Measurements from ENCODE around the gene PPM1D.
"Not testable (repeated sequence)": the region's sequence is repeated elsewhere in the genome, so short reads cannot be mapped to it uniquely, and the experiment has no call there.

The PPM1D gene

GRCh38 chr17:60664022-60664421 is 64.0 kb downstream of the PPM1D start:
- in situ Hi-C loops (cut with MboI; ENCODE audit: low sequenced_read_pairs): no loop called here

DNA sequence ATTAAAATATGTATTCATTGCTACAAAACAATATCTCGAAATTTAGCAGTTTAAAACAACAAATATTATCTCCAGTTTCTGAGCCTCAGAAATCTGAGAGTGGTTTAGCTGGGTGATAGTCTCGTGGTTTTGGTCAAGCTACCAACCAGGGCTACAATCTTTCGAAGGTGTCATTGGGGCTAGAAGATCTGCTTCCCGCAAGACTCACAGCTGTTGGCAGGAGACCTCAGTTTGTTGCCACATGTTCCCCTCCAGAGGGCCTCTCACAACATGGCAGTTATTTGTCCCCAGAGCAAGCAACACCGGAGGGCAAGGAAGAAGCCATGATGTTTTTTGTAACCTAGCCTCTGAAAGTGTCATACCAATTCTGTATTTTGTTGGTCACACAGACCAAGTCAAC is 65.6 kb downstream of the PPM1D start:
- in situ Hi-C loops (cut with MboI; ENCODE audit: low sequenced_read_pairs): no loop called here

GRCh38 chr17:60668741-60669140 is 68.7 kb downstream of the PPM1D start:
- in situ Hi-C loops (cut with MboI; ENCODE audit: low sequenced_read_pairs): not testable (repeated sequence)

GRCh38 chr17:60671482-60671881 is 71.5 kb downstream of the PPM1D start:
- in situ Hi-C loops (cut with MboI; ENCODE audit: low sequenced_read_pairs): no loop called here

DNA sequence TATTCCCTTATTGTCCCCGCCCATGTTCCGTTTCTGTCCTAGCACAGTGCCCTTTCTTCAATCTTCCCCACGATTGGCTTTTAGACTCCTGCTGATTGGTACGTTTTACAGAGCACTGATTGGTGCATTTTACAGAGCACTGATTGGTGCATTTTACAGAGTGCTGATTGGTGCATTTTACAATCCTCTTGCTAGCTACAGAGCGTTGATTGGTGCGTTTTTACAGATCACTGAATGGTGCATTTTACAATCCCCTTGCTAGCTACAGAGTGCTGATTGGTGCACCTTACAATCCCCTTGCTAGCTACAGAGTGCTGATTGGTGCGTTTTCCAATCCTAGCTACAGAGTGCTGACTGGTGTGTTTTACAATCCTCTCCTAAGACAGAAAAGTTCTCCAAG is 74.6 kb downstream of the PPM1D start:
- in situ Hi-C loops (cut with MboI; ENCODE audit: low sequenced_read_pairs): not testable (repeated sequence)

GRCh38 chr17:60675997-60676396 is 76.0 kb downstream of the PPM1D start:
- in situ Hi-C loops (cut with MboI; ENCODE audit: low sequenced_read_pairs): no loop called here

DNA sequence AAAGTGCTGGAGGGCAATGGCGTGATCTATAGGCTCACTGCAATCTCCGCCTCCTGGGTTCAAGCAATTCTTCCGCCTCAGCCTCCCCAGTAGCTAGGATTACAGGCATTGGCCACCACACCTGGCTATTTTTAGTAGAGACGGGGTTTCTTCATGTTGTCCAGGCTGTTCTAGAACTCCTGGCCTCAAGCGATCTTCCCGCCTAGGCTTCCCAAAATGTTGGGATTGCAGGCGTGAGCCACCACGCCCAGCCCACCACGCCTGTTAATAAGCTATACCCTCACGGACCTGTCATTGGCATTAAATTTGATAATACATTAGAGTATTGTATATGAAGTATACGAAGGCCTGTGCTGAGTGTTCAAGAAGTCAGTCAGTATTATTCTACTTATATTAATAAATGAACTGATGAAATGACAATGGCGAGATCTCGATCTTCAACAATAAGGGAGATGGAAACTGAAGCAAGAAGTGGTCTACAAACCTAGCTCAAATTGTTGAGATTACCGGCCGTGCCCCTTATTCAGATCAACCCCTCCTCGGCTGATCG is 76.8 kb downstream of the PPM1D start:
- in situ Hi-C loops (cut with MboI; ENCODE audit: low sequenced_read_pairs): no loop called here

DNA sequence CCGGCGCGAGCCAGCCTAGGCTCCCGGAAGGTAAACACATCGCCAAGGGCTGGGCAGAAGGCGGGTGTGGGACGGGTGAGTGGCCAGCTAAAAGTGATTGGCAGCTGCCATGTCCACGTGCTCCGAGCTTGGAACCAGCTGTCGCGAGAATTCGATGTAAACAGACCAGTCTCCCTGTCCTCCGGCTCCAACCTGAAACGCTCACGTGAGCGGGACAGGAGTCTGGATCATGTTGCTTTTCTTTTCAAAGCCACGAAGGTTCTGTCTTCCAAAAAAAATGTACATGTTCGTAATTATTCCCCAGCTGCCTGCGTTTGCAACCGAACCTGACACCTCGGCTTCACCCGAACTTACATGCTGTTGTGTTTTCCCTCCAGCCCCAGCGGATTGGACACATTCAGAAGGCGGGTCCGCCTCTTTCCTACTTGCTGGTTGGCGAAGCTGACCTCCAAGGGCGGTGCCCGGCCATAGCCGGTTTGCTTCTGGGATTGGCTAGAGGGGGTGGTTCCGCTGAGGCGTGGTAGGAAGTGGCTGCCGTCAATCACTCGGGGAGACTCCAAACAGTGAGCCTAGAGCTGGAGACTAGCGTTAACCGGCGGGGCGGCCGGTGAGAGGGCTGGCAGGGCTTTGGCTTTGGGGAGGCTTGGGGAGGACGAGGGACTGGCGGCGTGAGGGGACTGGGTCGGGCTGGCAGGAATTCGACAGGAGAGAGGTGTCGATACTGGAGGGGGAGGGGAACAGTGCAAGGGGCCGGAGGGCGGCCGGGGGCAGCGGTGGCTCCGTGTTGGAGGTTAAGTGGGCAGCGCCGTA is 77.5 kb downstream of the PPM1D start, which contains the start of gene BCAS3:
Gene BCAS3 (plus strand): TSS at position 544 of the 810 bp plus-strand sequence.
- in situ Hi-C loops (cut with MboI; ENCODE audit: low sequenced_read_pairs): no loop called here

DNA sequence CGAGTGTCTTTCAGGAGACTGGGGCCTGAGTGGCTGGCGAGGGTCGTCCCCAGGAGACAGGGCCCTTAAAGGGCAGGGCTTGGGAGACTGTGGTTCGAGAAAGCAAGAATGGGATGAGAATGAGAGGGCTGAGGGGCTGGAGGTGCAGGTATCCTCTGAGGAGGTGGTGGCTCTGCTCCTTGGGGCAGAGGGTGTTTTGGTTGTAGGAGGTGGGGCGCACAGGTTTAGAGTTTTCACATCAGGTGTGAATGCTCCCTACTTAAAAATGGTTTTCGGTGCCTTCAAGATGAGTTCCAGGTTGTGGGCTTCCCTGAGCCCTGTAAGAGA is 78.1 kb downstream of the PPM1D start:
- in situ Hi-C loops (cut with MboI; ENCODE audit: low sequenced_read_pairs): no loop called here

DNA sequence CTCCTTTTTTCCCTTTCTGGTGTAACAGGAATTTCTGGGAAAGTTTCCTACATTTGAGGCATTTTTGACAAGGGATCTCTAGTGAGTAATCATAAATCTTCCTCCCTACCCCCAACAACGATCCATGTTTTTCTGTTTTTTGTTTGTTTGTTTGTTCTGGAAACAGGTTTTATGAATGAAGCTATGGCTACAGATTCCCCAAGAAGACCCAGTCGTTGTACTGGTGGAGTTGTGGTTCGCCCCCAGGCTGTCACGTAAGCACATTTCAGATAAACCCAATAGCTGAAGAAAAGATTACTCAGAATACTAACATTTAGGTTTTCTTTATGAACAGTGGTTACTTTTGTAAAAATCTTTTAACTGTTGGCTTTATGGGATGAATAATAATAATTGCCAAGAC is 79.3 kb downstream of the PPM1D start:
- in situ Hi-C loops (cut with MboI; ENCODE audit: low sequenced_read_pairs): no loop called here

GRCh38 chr17:60680754-60681153 is 80.8 kb downstream of the PPM1D start:
- in situ Hi-C loops (cut with MboI; ENCODE audit: low sequenced_read_pairs): no loop called here

DNA sequence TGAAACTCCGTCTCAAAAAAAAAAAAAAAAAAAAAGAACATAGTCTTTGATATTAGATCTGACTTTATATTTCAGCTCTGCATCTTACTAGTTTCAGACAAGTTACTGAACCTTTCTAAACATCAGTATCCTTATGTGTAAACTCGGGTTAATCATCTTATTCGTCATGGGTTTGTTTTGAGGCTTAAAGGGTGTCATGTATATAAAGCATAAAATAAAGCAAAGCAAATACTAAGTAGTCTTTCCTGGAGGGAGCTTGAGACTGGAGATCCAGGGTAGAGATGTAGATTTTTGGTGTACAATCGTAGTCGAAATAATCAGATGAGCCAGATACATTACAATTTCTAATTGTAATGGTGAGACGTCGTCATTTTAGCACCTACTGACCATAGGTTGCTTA is 85.4 kb downstream of the PPM1D start:
- in situ Hi-C loops (cut with MboI; ENCODE audit: low sequenced_read_pairs): no loop called here

GRCh38 chr17:60695960-60696359 is 96.0 kb downstream of the PPM1D start:
- in situ Hi-C loops (cut with MboI; ENCODE audit: low sequenced_read_pairs): no loop called here

GRCh38 chr17:60699090-60699489 is 99.1 kb downstream of the PPM1D start:
- in situ Hi-C loops (cut with MboI; ENCODE audit: low sequenced_read_pairs): no loop called here

DNA sequence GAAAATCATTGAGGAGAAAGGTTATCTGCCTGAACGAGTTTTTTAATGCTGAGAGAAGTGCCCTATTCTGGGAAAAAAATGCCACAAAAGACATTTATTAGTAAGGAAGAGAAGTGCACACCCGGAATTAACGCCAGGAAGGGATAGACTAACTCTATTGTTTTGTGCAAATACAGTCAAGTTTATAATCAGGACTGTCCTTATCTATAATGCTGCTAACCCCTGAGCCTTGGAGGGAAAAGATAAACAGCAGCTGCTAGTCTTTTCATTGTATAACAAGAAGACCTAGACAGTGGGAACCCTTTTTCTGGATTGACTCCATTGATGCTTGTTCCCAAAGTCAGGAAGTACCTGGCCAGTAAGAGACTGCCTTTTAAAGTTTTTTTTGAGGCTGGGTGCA is 104.2 kb downstream of the PPM1D start:
- in situ Hi-C loops (cut with MboI; ENCODE audit: low sequenced_read_pairs): loop anchor here (25.0 kb wide), 1 partner anchor 858 kb away; no protein-coding TSS in a partner anchor

DNA sequence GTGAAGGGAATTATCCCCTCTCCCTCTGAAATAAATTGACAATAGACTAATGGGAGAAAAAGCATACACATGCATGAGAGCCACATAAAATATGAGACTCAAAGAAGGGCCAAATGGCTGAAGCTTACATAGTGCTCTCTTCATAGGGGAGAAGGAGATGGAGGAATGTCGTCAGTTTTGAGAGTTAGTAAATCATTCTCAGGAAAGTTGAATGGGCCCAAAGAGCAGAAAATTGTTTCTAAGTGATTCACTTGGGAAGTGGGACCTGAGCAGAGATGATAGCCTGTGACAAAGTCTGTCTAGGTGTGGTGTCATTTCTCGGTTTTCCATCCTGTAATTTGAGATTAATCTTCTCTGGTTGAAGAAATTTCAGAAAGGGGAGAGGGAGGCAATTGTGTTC is 112.7 kb downstream of the PPM1D start:
- in situ Hi-C loops (cut with MboI; ENCODE audit: low sequenced_read_pairs): loop anchor here (25.0 kb wide), 1 partner anchor 850 kb away; no protein-coding TSS in a partner anchor

GRCh38 chr17:60713608-60714007 is 113.6 kb downstream of the PPM1D start:
- in situ Hi-C loops (cut with MboI; ENCODE audit: low sequenced_read_pairs): loop anchor here (25.0 kb wide), 1 partner anchor 849 kb away; no protein-coding TSS in a partner anchor

Measured in HL-60/S4 treated with phorbol 12-myristate 13-acetate at 8.2 ng/mL for 4 days and 3 days (cell line).